Heart right ventricle (tissue), 16 donors: ENCODE measurements around the gene RAG1. TPM values are rescaled to one million over a fixed set of nuclear protein-coding genes. Genes with fewer than 3 reads are reported as not detected.

Experiments
- ATAC-seq, 8 donors: fragments of 200-7000 bp; cut with Tn5 transposase; one replicate each; pipeline ENCODE4 v1.9.1; 2020; ENCODE audit warnings: mild to moderate bottlenecking in 8 of 8, moderate library complexity in 8 of 8, moderate number of reproducible peaks in 1 of 8
- DNase-seq, 2 donors: peaks; one replicate each; pipeline ENCODE4 v3.0.0-alpha.2; 2020
- H3K27ac ChIP-seq, 10 donors: fragments of 200-600 bp; sonication (generic) in 2 of 10; one replicate each; pipeline versions ENCODE4 v1.5.0 to v1.8.0; 2020 to 2022; ENCODE audit warnings: mild to moderate bottlenecking in 3 of 10
- H3K27me3 ChIP-seq, 7 donors: fragments of 200-600 bp; one replicate each; pipeline ENCODE4 v1.8.0; 2021 to 2022; ENCODE audit warnings: mild to moderate bottlenecking in 2 of 7
- H3K36me3 ChIP-seq, 9 donors: fragments of 200-600 bp; sonication (generic) in 1 of 9; one replicate each; pipeline versions ENCODE4 v1.5.0 to v1.8.0; 2020 to 2022; ENCODE audit warnings: mild to moderate bottlenecking in 2 of 9
- H3K4me1 ChIP-seq, 9 donors: fragments of 200-600 bp; sonication (generic) in 1 of 9; one replicate each; pipeline versions ENCODE4 v1.5.0 to v1.8.0; 2020 to 2022; ENCODE audit warnings: mild to moderate bottlenecking in 4 of 9
- H3K4me3 ChIP-seq, 10 donors: fragments of 200-600 bp; sonication (generic) in 2 of 10; one replicate each; pipeline versions ENCODE4 v1.5.0 to v1.8.0; 2020 to 2022; ENCODE audit warnings: mild to moderate bottlenecking in 7 of 10, moderate library complexity in 2 of 10
- H3K9me3 ChIP-seq, 11 donors: fragments of 200-600 bp in 10 of 11; sonication (generic) in 2 of 11; one replicate each; pipeline versions ENCODE4 v1.5.0 to v1.8.0; 2013 to 2022; ENCODE audit warnings: mild to moderate bottlenecking in 2 of 11, control low read depth in 1 of 11, moderate library complexity in 1 of 11
- CTCF ChIP-seq, 9 donors: fragments of 200-600 bp; sonication (generic) in 2 of 9; IDR thresholded peaks; one replicate each; pipeline versions ENCODE4 v1.5.0 to v1.8.0; 2021 to 2022; ENCODE audit warnings: antibody characterized with exemption in 9 of 9, mild to moderate bottlenecking in 5 of 9, moderate library complexity in 1 of 9
- WGBS, 2 donors: extraction: QIAGEN DNeasy Blood & Tissue Kit; methylation state at CpG; one replicate each; pipeline ENCODE4 v1.1.7; 2013; ENCODE audit warnings: inconsistent platforms in 1 of 2; 5-methylcytosine and 5-hydroxymethylcytosine counted together
- intact Hi-C, 10 donors: fragments of 100-400 bp; cut with DNase I; formaldehyde crosslinking; loops; one replicate each; pipeline versions ENCODE4 v1.11.1 to v1.14.2; 2022
- long read RNA-seq, 3 donors: library from polyadenylated mRNA; unstranded; transcript quantifications; one replicate each; pipeline ENCODE4 v2.0.0, GENCODE V29; 2020 to 2021
- polyA plus RNA-seq, 2 donors: library from polyadenylated mRNA; stranded (reverse); fragments of 200-250 nt; gene quantifications; one replicate each; pipeline ENCODE4 v1.2.3, GENCODE V29; 2013
- total RNA-seq, 10 donors: library from RNA; stranded (reverse); fragmentation: NEBNext Ultra II Directional in 3 of 10; extraction: Animal tissue kit (Norgen Biotek cat#: 25700) in 3 of 10; gene quantifications; one replicate each; pipeline versions ENCODE4 v1.2.1 to v1.2.4, GENCODE V29; 2021 to 2023
- donor health status: Arrhythmogenic right ventricular cardiomyopathy.
- donor health status: ischemic (EF 13 %, LVEDD 7.1; RV severe dilation, severe dysfunction).
- donor health status: healthy with polysubstance abuse.
- donor health status: DM: no; HTN: yes; CAD: no.
- donor health status: DM: no; HTN: no; CAD: no.
- donor health status: ischemic (EF 25% LVEDD 6.9; RV normal size, moderate dysfunction).
- donor health status: ischemic (EF 25% LVEDD 5.7; RV mildly dilated, moderate dysfunction).
- donor health status: healthy.
- donor health status: DM: yes; HTN: yes; CAD: no.
- donor health status: Ischemic cardiomyopathy.
- donor health status: ischemic (EF 35%, LVEDD 5.7; RV mildly dilated, moderate dysfunction).
- donor health status: nonischemic (EF 11% LVEDD 7.7; RV severe dilation, severe dysfunction).
- donor health status: DM: yes; HTN: yes; CAD: no.
- donor health status: PGD.
- donor health status: ischemic (EF 29% LVEDD 5.4; RV normal size, mild dysfunction).
- donor health status: nonischemic (EF 23%, LVEDD 6.1; RV moderate dilation, normal function).

Gene RAG1
- 1 to 10 TPM in 6 of 10 donors, under 1 TPM in 4; 0.64 to 2.1 (median 1.2) TPM for total RNA-seq
- 1 to 10 TPM in 1 of 2 donors, under 1 TPM in 1; 0.26 to 1.3 TPM for polyA plus RNA-seq
- long read RNA-seq, donor 1, result 0 reads
- long read RNA-seq, donor 2, partial matches to known transcripts, result 0 of 3 reads
- long read RNA-seq, donor 2, other reads (novel, unspliced or antisense), result 3 of 3 reads
- long read RNA-seq, donor 3, result 0 reads

DNA sequence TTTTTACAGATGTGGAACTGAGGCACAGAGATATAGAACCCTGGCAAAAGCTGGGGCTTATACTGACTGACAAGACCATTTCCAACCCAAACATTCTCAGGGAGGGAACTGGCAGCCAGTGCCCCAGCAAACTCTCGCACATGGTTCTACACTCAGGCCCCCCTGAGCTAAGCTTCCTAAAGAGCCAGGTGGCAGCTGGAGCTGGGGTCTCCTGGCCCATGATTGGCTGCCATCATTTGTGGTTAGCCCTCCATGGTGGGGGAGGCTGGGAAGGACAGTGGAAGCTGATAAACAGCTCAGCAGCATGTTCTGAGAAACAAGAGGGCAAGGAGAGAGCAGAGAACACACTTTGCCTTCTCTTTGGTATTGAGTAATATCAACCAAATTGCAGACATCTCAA is at the start of gene RAG1:
Gene RAG1, plus strand, starts transcription at position 314 of the 400 bp plus-strand sequence. CDS start 5,298 bp downstream, outside the sequence.
- Histone ChIP-seq H3K27ac (no peak within 1 kb of the TSS), H3K9me3 (no peaks in the 10 kb centered on the region), H3K4me1 (peaks cover 0 to 5% (median 0%) of the 10 kb centered on the region in 9 donors), H3K27me3 (peaks cover 0 to 5% (median 0%) of the 10 kb centered on the region in 7 donors), H3K36me3 (no peaks in the 10 kb centered on the region), H3K4me3 (no peak within 1 kb of the TSS)
- intact Hi-C loops, result loop anchor here in 7 of 10 donors (2.0 to 10.0 kb wide), 6 partner anchors 55 to 180 kb away; no protein-coding TSS in a partner anchor
- WGBS, 2 donors, result 91 to 92% methylated on average over 1 of the region's 1 CpG
- TF ChIP-seq CTCF (IDR thresholded peaks at IDR 0.05), result no peak
- DNase-seq (no peak), ATAC-seq (no peak)

GRCh38 chr11:36530840-36531239 is 37.0 kb upstream of the RAG1 start:
- no peak for ATAC-seq
- Histone ChIP-seq H3K9me3 (peaks cover 0 to 13% (median 0%) of the 10 kb centered on the region in 11 donors), H3K4me3 (no peak overlapping the region), H3K4me1 (peaks cover 0 to 18% (median 8%) of the 10 kb centered on the region in 9 donors), H3K36me3 (no peaks in the 10 kb centered on the region), H3K27me3 (no peaks in the 10 kb centered on the region), H3K27ac (no peak overlapping the region)
- intact Hi-C loops, result no loop called here
- no peak for DNase-seq
- no peak for TF ChIP-seq CTCF (IDR thresholded peaks at IDR 0.05)

DNA sequence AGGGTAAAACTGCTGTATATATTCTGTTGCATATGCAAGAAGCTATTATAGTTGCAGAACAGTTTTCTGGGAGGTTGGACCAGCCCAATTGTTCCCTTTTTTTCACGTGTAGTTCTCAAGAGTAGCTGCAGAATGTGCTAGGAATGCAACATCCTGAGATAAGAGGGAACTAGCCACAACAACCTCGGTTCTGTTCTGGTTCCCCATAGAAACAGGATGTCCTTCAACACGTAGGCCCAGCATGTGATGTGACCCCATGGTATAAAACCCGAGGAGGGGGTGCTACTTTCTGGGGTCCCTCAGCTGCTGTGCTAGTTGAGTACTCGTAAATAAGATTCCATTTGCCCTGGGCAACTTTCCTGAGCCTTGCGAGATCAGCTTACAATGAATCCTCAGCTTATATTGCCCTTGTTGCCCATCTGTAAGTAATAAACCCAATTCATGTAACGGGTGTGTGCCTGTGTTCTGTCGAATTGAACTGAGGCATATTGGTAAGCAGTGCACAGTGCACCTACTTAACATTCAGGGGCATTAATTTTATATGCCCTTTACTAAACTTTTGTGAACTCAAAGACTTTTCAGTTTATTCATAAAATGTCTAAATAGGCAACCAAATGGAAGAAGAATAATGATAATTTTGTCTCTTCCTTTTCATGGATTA is 34.7 kb upstream of the RAG1 start:
- Histone ChIP-seq H3K4me1 (peaks cover 0 to 18% (median 8%) of the 10 kb centered on the region in 9 donors), H3K27me3 (no peaks in the 10 kb centered on the region), H3K36me3 (no peaks in the 10 kb centered on the region), H3K9me3 (no peaks in the 10 kb centered on the region), H3K27ac (peak overlapping the region in 3 of 10 donors; percentile 20 to 45 (median 30)), H3K4me3 (no peak overlapping the region)
- DNase-seq, result no peak
- TF ChIP-seq CTCF (IDR thresholded peaks at IDR 0.05), result no peak
- peak in 2 of 8 donors; percentile 40 to 56 for ATAC-seq
- 46 to 51% methylated on average over 8 of the region's 8 CpGs for WGBS, 2 donors
- intact Hi-C loops, result no loop called here

GRCh38 chr11:36534276-36534840 is 33.4 kb upstream of the RAG1 start:
- no peak for ATAC-seq
- no peak for DNase-seq
- no peaks in the 10 kb centered on the region for H3K9me3 ChIP-seq
- no peaks in the 10 kb centered on the region for H3K27me3 ChIP-seq
- WGBS, 2 donors, result 78% methylated on average over 3 of the region's 3 CpGs
- intact Hi-C loops, result no loop called here
- H3K27ac ChIP-seq, result no peak overlapping the region
- no peaks in the 10 kb centered on the region for H3K36me3 ChIP-seq
- no peak for TF ChIP-seq CTCF (IDR thresholded peaks at IDR 0.05)
- peaks cover 0 to 18% (median 8%) of the 10 kb centered on the region in 9 donors for H3K4me1 ChIP-seq
- no peak overlapping the region for H3K4me3 ChIP-seq
